ENCODE data around the gene XCL2.

DNA sequence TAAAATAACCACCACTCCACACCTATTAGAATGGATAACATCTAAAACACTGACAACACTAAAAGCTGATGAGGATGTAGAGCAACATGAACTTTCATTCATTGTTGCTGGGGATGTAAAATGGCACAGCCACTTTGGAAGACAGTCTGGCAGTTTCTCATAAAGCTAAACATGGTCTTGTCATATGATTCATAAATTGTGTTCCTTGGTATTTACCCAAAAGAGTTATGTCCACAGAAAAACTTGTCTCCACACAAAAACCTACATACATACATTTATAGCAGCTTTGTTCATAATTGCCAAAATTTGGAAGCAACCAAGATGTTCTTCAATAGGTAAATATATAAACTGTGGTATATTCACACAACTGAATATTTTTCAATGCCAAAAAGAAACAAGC lies 16.6 kb upstream of the XCL2 start:
- TF ChIP-seq CSDC2 (CRISPR knock-in tag; IDR thresholded peaks at IDR 0.05) (no peak), ZFP30 (CRISPR knock-in tag; IDR thresholded peaks at IDR 0.05) (no peak), ZNF70 (CRISPR knock-in tag; IDR thresholded peaks at IDR 0.05) (no peak)
- TF ChIP-seq, protein P1, sequence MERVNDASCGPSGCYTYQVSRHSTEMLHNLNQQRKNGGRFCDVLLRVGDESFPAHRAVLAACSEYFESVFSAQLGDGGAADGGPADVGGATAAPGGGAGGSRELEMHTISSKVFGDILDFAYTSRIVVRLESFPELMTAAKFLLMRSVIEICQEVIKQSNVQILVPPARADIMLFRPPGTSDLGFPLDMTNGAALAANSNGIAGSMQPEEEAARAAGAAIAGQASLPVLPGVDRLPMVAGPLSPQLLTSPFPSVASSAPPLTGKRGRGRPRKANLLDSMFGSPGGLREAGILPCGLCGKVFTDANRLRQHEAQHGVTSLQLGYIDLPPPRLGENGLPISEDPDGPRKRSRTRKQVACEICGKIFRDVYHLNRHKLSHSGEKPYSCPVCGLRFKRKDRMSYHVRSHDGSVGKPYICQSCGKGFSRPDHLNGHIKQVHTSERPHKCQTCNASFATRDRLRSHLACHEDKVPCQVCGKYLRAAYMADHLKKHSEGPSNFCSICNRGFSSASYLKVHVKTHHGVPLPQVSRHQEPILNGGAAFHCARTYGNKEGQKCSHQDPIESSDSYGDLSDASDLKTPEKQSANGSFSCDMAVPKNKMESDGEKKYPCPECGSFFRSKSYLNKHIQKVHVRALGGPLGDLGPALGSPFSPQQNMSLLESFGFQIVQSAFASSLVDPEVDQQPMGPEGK (CRISPR knock-in tag; IDR thresholded peaks at IDR 0.05; ENCODE audit: borderline replicate concordance) = no peak
- TF ChIP-seq, protein P2, sequence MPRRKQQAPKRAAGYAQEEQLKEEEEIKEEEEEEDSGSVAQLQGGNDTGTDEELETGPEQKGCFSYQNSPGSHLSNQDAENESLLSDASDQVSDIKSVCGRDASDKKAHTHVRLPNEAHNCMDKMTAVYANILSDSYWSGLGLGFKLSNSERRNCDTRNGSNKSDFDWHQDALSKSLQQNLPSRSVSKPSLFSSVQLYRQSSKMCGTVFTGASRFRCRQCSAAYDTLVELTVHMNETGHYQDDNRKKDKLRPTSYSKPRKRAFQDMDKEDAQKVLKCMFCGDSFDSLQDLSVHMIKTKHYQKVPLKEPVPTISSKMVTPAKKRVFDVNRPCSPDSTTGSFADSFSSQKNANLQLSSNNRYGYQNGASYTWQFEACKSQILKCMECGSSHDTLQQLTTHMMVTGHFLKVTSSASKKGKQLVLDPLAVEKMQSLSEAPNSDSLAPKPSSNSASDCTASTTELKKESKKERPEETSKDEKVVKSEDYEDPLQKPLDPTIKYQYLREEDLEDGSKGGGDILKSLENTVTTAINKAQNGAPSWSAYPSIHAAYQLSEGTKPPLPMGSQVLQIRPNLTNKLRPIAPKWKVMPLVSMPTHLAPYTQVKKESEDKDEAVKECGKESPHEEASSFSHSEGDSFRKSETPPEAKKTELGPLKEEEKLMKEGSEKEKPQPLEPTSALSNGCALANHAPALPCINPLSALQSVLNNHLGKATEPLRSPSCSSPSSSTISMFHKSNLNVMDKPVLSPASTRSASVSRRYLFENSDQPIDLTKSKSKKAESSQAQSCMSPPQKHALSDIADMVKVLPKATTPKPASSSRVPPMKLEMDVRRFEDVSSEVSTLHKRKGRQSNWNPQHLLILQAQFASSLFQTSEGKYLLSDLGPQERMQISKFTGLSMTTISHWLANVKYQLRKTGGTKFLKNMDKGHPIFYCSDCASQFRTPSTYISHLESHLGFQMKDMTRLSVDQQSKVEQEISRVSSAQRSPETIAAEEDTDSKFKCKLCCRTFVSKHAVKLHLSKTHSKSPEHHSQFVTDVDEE (CRISPR knock-in tag; IDR thresholded peaks at IDR 0.05) = no peak

Measured in SK-N-SH treated with all-trans-retinoic acid at 6 μM for 48 hours (cell line).